H1 (cell line): ENCODE measurements around the gene NKAIN2.

ENCODE experiments used
- ATF3 ChIP-seq: IDR thresholded peaks from 2 replicates; pipeline ENCODE4 v1.6.1; 2011; ENCODE audit warnings: low read depth, mild to moderate bottlenecking, low read length; ENCODE audit not compliant: insufficient read depth
- CREB1 ChIP-seq: IDR thresholded peaks from 2 replicates; pipeline ENCODE4 v1.6.1; 2012; ENCODE audit warnings: inconsistent platforms
- CTCF ChIP-seq, 3 experiments: IDR thresholded peaks; 1 replicate in 2 of 3; 2 replicates in 1 of 3; pipeline versions ENCODE4 v1.5.1 to v1.6.1; 2011; ENCODE audit warnings: low read length in 3 of 3, mild to moderate bottlenecking in 3 of 3, inconsistent platforms in 2 of 3, low read depth in 1 of 3, moderate library complexity in 1 of 3; ENCODE audit not compliant: insufficient read depth in 1 of 3; ENCODE audit errors: control extremely low read depth in 1 of 3
- EZH2 ChIP-seq: fragments of 200-600 bp; sonication (generic); IDR thresholded peaks from 2 replicates; pipeline ENCODE4 v1.7.1; 2012; ENCODE audit warnings: low read depth, mild to moderate bottlenecking, moderate library complexity, low read length, inconsistent platforms; ENCODE audit not compliant: severe bottlenecking
- FOSL1 ChIP-seq: IDR thresholded peaks from 2 replicates; pipeline ENCODE4 v1.6.1; 2011; ENCODE audit warnings: mild to moderate bottlenecking, low read depth, low read length, moderate library complexity; ENCODE audit not compliant: insufficient read depth
- GABPA ChIP-seq: IDR thresholded peaks from 2 replicates; pipeline ENCODE4 v1.6.1; 2011; ENCODE audit warnings: mild to moderate bottlenecking, low read length, moderate library complexity, borderline replicate concordance; ENCODE audit not compliant: insufficient read depth
- JUND ChIP-seq: IDR thresholded peaks from 2 replicates; pipeline ENCODE4 v1.6.1; 2011; ENCODE audit warnings: mild to moderate bottlenecking, improper control_type of control experiment, low read length
- MAX ChIP-seq: IDR thresholded peaks from 2 replicates; pipeline ENCODE4 v1.6.1; 2012; ENCODE audit warnings: inconsistent platforms
- POLR2A ChIP-seq, 2 experiments: IDR thresholded peaks; 1 replicate in 1 of 2; 2 replicates in 1 of 2; pipeline ENCODE4 v1.6.1; 2011; ENCODE audit warnings: low read depth in 2 of 2, low read length in 2 of 2, mild to moderate bottlenecking in 2 of 2; ENCODE audit errors: control extremely low read depth in 1 of 2
- POLR2AphosphoS5 ChIP-seq: IDR thresholded peaks from 2 replicates; pipeline ENCODE4 v1.6.1; 2011; ENCODE audit warnings: low read depth, low read length
- SP1 ChIP-seq: IDR thresholded peaks from 2 replicates; pipeline ENCODE4 v1.6.1; 2011; ENCODE audit warnings: low read depth, low read length
- SRF ChIP-seq: IDR thresholded peaks from 2 replicates; pipeline ENCODE4 v1.6.1; 2011; ENCODE audit warnings: mild to moderate bottlenecking, low read depth, low read length, moderate library complexity
- TAF1 ChIP-seq: IDR thresholded peaks from 2 replicates; pipeline ENCODE4 v1.6.1; 2011; ENCODE audit warnings: mild to moderate bottlenecking, low read depth, low read length
- USF2 ChIP-seq: IDR thresholded peaks from 2 replicates; pipeline ENCODE4 v1.6.1; 2011; ENCODE audit warnings: low read length, improper control_type of control experiment

GRCh38 chr6:123810214-123810613 lies 6.5 kb downstream of the NKAIN2 start:
- TF ChIP-seq EZH2 (no peak), USF2 (no peak), SRF (no peak), POLR2AphosphoS5 (no peak), CTCF (IDR thresholded peaks at IDR 0.05; ENCODE audit: control extremely low read depth in 1 of 3, insufficient read depth in 1 of 3, low read depth in 1 of 3, low read length in 3 of 3) (no peak), POLR2A (IDR thresholded peaks at IDR 0.05; ENCODE audit: control extremely low read depth in 1 of 2, low read depth in 2 of 2, low read length in 2 of 2) (no peak), ATF3 (no peak), SP1 (no peak), JUND (no peak), MAX (no peak), TAF1 (no peak), GABPA (no peak), CREB1 (no peak), FOSL1 (no peak)
